Psoas muscle (tissue), 8 donors: ENCODE results near the gene SLC7A6OS. TPM values are rescaled to one million over a fixed set of nuclear protein-coding genes. Genes with fewer than 3 reads are reported as not detected.

Experiments used
- ATAC-seq, 4 donors: fragments of 200-7000 bp; cut with Tn5 transposase; one replicate each; pipeline ENCODE4 v1.9.1; 2020; ENCODE audit warnings: moderate library complexity in 3 of 4, mild to moderate bottlenecking in 2 of 4
- DNase-seq, 2 donors: peaks; one replicate each; pipeline ENCODE4 v3.0.0-alpha.2; 2020
- H3K27ac ChIP-seq: fragments of 200-600 bp; one replicate; pipeline ENCODE4 v1.8.0; 2022
- H3K27me3 ChIP-seq, 3 donors: fragments of 200-600 bp in 1 of 3; one replicate each; pipeline versions ENCODE4 v1.6.1 to v1.8.0; 2013 to 2022; ENCODE audit warnings: low read length in 2 of 3, mild to moderate bottlenecking in 2 of 3, moderate library complexity in 1 of 3; ENCODE audit not compliant: insufficient read depth in 3 of 3
- H3K36me3 ChIP-seq, 2 donors: fragments of 200-600 bp in 1 of 2; one replicate each; pipeline versions ENCODE4 v1.6.1 to v1.8.0; 2013 to 2022; ENCODE audit warnings: low read depth in 1 of 2, mild to moderate bottlenecking in 1 of 2, moderate library complexity in 1 of 2; ENCODE audit not compliant: insufficient read depth in 1 of 2
- H3K4me1 ChIP-seq: fragments of 200-600 bp; one replicate; pipeline ENCODE4 v1.8.0; 2022
- H3K4me3 ChIP-seq: fragments of 200-600 bp; one replicate; pipeline ENCODE4 v1.8.0; 2022; ENCODE audit warnings: mild to moderate bottlenecking
- H3K9me3 ChIP-seq: fragments of 200-600 bp; one replicate; pipeline ENCODE4 v1.8.0; 2022
- WGBS, 3 donors: extraction: QIAGEN DNeasy Blood & Tissue Kit; methylation state at CpG; one replicate each; pipeline versions ENCODE4 v1.1.6 to v1.1.7; 2013; 5-methylcytosine and 5-hydroxymethylcytosine counted together
- intact Hi-C, 2 donors: fragments of 100-400 bp; cut with DNase I; formaldehyde crosslinking; loops; one replicate each; pipeline versions ENCODE4 v1.11.0 to v1.14.2; 2022
- polyA plus RNA-seq, 3 donors: library from polyadenylated mRNA; stranded (reverse); fragments of 200-250 nt; gene quantifications; one replicate each; pipeline ENCODE4 v1.2.3, GENCODE V29; 2013
- total RNA-seq, 4 donors: library from RNA; stranded (reverse); fragmentation: NEBNext Ultra II Directional in 2 of 4; extraction: Animal tissue kit (Norgen Biotek cat#: 25700) in 2 of 4; gene quantifications; one replicate each; pipeline versions ENCODE4 v1.2.1 to v1.2.4, GENCODE V29; 2021 to 2023
- TF ChIP-seq, protein P1 (sequence below): fragments of 200-600 bp; IDR thresholded peaks from one replicate; pipeline ENCODE4 v1.8.0; 2022; ENCODE audit warnings: antibody characterized with exemption
- donor health status: healthy with polysubstance abuse.
- donor health status: DM: no; HTN: no; CAD: no; lungs with moderate emphysema.
- donor health status: Bipolar disorder and iron deficiency.
- donor health status: healthy.
- donor health status: DM: yes; HTN: yes; CAD: no.
- donor health status: DM: no; HTN: no; CAD: no.
- donor health status: DM: no; HTN: no; CAD: no.
- donor health status: DM: yes; HTN: yes; CAD: no.

SLC7A6OS gene
- total and polyA plus RNA-seq, 7 donors, result 5.8 to 16.3 (median 9.5) TPM

DNA sequence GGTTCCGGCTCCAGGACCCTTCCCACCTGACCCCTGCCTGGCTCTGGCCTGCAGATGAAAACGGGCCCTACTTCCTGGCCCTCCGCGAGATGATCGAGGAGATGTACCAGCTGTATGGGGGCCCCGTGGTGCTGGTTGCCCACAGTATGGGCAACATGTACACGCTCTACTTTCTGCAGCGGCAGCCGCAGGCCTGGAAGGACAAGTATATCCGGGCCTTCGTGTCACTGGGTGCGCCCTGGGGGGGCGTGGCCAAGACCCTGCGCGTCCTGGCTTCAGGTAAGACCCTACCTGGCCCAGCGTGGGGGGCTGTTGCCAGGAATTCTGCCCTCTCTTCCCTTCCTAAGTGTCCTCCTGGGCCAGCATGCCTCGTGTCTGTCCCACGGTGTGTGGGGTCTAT lies 55.0 kb downstream of the SLC7A6OS start:
- TF ChIP-seq, protein P1, sequence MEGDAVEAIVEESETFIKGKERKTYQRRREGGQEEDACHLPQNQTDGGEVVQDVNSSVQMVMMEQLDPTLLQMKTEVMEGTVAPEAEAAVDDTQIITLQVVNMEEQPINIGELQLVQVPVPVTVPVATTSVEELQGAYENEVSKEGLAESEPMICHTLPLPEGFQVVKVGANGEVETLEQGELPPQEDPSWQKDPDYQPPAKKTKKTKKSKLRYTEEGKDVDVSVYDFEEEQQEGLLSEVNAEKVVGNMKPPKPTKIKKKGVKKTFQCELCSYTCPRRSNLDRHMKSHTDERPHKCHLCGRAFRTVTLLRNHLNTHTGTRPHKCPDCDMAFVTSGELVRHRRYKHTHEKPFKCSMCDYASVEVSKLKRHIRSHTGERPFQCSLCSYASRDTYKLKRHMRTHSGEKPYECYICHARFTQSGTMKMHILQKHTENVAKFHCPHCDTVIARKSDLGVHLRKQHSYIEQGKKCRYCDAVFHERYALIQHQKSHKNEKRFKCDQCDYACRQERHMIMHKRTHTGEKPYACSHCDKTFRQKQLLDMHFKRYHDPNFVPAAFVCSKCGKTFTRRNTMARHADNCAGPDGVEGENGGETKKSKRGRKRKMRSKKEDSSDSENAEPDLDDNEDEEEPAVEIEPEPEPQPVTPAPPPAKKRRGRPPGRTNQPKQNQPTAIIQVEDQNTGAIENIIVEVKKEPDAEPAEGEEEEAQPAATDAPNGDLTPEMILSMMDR, result no peak
- peaks cover 8 to 73% of the 10 kb centered on the region in 2 donors for H3K36me3 ChIP-seq
- H3K9me3 ChIP-seq, result no peaks in the 10 kb centered on the region
- H3K27me3 ChIP-seq, result no peaks in the 10 kb centered on the region
- no peak for ATAC-seq
- DNase-seq, result no peak
- no peak overlapping the region for H3K4me3 ChIP-seq
- peaks cover 73% of the 10 kb centered on the region for H3K4me1 ChIP-seq
- 88 to 92% (median 91%) methylated on average over 18 of the region's 18 CpGs for WGBS, 3 donors
- peak overlapping the region; percentile 99 for H3K27ac ChIP-seq
- intact Hi-C loops, result no loop called here

DNA sequence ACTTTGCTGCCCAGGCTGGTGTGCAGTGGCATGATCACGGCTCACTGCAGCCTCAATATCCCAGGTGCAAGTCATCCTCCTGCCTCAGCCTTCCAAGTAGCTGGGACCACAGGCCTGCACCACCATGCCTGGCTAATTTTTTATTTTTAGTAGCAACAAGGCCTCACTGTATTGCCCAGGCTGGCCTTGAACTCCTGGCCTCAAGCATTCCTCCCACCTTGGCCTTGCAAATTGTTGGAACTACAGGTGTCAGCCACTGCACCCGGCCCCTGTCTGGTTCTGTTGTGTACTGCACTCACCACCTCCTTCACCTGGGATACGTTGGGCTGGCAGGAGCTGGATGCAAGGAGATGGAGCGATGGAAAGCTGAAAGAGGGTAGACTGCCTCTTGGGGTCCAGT lies 57.0 kb downstream of the SLC7A6OS start:
- H3K27ac ChIP-seq, result peak overlapping the region; percentile 99
- DNase-seq (no peak), ATAC-seq (no peak)
- intact Hi-C loops, result no loop called here
- peaks cover 8 to 75% of the 10 kb centered on the region in 2 donors for H3K36me3 ChIP-seq
- no peak overlapping the region for H3K4me3 ChIP-seq
- TF ChIP-seq, protein P1, result no peak
- no peaks in the 10 kb centered on the region for H3K27me3 ChIP-seq
- H3K9me3 ChIP-seq, result no peaks in the 10 kb centered on the region
- 86 to 95% (median 94%) methylated on average over 4 of the region's 4 CpGs for WGBS, 3 donors
- peaks cover 71% of the 10 kb centered on the region for H3K4me1 ChIP-seq

DNA sequence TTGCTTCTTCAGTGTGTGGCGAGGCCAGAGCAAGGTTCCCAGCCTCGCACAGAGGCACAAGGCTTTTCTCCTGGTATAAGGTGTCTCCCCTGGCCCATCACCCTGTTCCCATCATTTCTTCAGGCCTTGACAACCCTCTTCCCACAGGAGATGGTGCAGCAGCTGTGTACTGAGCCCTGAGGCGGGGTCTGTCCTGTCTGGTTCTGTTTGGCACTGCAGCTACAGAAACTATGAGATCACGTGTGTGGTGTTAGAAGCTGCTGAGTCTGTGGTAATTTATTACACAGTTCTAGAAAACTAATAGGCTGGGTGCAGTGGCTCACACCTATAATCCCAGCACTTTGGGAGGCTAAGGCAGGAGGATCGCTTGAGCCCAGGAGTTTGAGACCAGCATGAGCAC lies 58.4 kb downstream of the SLC7A6OS start:
- peaks cover 71% of the 10 kb centered on the region for H3K4me1 ChIP-seq
- H3K36me3 ChIP-seq, result peaks cover 8 to 75% of the 10 kb centered on the region in 2 donors
- no peaks in the 10 kb centered on the region for H3K9me3 ChIP-seq
- 40 to 66% (median 44%) methylated on average over 5 of the region's 5 CpGs for WGBS, 3 donors
- H3K27me3 ChIP-seq, result no peaks in the 10 kb centered on the region
- peak overlapping the region; percentile 99 for H3K27ac ChIP-seq
- TF ChIP-seq, protein P1, result no peak
- H3K4me3 ChIP-seq, result no peak overlapping the region
- peak; percentile 24 to 47 (median 38) for ATAC-seq
- DNase-seq, result peak in 1 of 2 donors; percentile 40
- intact Hi-C loops, result no loop called here

DNA sequence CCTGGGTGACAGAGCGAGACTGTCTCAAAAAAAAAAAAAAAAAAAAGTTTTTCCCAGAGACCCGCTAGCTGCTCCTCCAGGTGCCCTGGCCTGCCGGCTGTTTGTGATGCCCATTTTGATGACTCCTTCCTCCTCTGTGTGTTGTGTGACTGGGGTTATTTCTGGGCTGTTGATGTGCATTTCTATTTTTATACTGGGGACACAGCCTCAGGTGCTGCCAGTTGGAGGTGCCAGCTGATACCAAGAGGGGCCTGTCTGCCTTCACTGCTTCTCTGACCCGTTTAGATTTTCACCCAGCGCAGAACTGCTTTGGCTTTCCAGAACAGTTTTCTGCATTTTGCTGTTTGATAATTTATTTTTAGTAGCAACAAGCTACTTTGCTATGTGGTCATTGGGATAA lies 58.9 kb downstream of the SLC7A6OS start:
- peaks cover 8 to 72% of the 10 kb centered on the region in 2 donors for H3K36me3 ChIP-seq
- H3K27ac ChIP-seq, result peak overlapping the region; percentile 99
- TF ChIP-seq, protein P1, result no peak
- DNase-seq, result peak; percentile 46 to 84
- peaks cover 73% of the 10 kb centered on the region for H3K4me1 ChIP-seq
- no peaks in the 10 kb centered on the region for H3K27me3 ChIP-seq
- no peaks in the 10 kb centered on the region for H3K9me3 ChIP-seq
- 28 to 45% (median 33%) methylated on average over 5 of the region's 5 CpGs for WGBS, 3 donors
- peak overlapping the region; percentile 18 for H3K4me3 ChIP-seq
- intact Hi-C loops, result no loop called here
- ATAC-seq, result peak; percentile 86 to 91 (median 88)

DNA sequence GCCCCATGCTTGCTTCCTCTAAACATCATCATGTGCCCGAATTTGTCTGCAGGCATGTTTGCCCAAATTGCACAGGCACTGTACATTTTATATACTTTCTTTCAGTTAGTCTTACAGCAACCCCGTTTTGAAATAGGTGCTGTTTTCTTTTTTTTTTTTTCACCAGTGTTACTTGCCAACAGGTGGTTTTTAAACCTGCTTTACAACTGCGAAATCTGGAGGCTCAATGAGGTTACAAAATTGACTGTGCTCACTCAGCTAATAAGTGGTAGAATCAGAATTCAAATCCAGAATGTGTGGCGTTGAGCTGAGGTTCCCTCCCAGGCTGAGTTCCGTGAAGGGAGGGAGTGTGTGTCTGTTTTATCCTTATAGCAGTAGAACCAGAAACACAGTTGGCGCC lies 59.8 kb downstream of the SLC7A6OS start:
- TF ChIP-seq, protein P1, result no peak
- H3K9me3 ChIP-seq, result no peaks in the 10 kb centered on the region
- H3K27ac ChIP-seq, result peak overlapping the region; percentile 99
- peaks cover 74% of the 10 kb centered on the region for H3K4me1 ChIP-seq
- intact Hi-C loops, result no loop called here
- peak overlapping the region; percentile 18 for H3K4me3 ChIP-seq
- ATAC-seq, result no peak
- no peaks in the 10 kb centered on the region for H3K27me3 ChIP-seq
- H3K36me3 ChIP-seq, result peaks cover 8 to 63% of the 10 kb centered on the region in 2 donors
- no peak for DNase-seq
- 74 to 91% (median 86%) methylated on average over 6 of the region's 6 CpGs for WGBS, 3 donors
